Fibroblast of skin of left quadriceps (primary cell): ENCODE measurements around the gene PHYKPL.
A peak's percentile ranks its signal among the peaks of the same experiment; 100 is the strongest.

ENCODE experiments used
- DNase-seq, 2 experiments: peaks; one replicate each; pipeline ENCODE4 v3.0.0-alpha.2; 2013; ENCODE audit warnings: low read depth in 2 of 2

Gene PHYKPL

GRCh38 chr5:178189433-178189832, 43.2 kb downstream of the PHYKPL start:
- DNase-seq = no peak

GRCh38 chr5:178187014-178187413, 45.6 kb downstream of the PHYKPL start, which contains the start of gene GMCL2:
TSS of gene GMCL2 (minus strand) at chr5:178187371. CDS start at chr5:178187299, 72 bp downstream.
- no peak for DNase-seq

- peak; percentile 47 to 49 for DNase-seq
These were observed 46.2 kb downstream of the PHYKPL start for GRCh38 chr5:178186427-178186826.

GRCh38 chr5:178182158-178182876, 50.3 kb downstream of the PHYKPL start:
- no peak for DNase-seq

- DNase-seq = no peak
These were observed 52.3 kb downstream of the PHYKPL start for GRCh38 chr5:178180141-178180863.

GRCh38 chr5:178177569-178177968, 55.0 kb downstream of the PHYKPL start:
- no peak for DNase-seq

GRCh38 chr5:178176791-178177190, 55.8 kb downstream of the PHYKPL start:
- no peak for DNase-seq

GRCh38 chr5:178174456-178174855, 58.1 kb downstream of the PHYKPL start:
- no peak for DNase-seq

GRCh38 chr5:178170455-178170854, 62.1 kb downstream of the PHYKPL start:
- DNase-seq = no peak

- no peak for DNase-seq
These were observed 67.0 kb downstream of the PHYKPL start for GRCh38 chr5:178165581-178165980.

GRCh38 chr5:178163772-178164735, 68.5 kb downstream of the PHYKPL start:
- DNase-seq = peak; percentile 24 to 26

GRCh38 chr5:178162481-178162880, 70.1 kb downstream of the PHYKPL start:
- DNase-seq = no peak

- DNase-seq = no peak
These were observed 72.4 kb downstream of the PHYKPL start for GRCh38 chr5:178160176-178160575.
